H9 (cell line): ENCODE data around the gene PCNX2. TPM values are rescaled to one million over a fixed set of nuclear protein-coding genes. Genes with fewer than 3 reads are reported as not detected.
A peak's percentile ranks its signal among the peaks of the same experiment; 100 is the strongest.

Source experiments
- DNase-seq: peaks from one replicate; pipeline ENCODE4 v3.0.0-alpha.2; 2017
- H2AFZ ChIP-seq: one replicate; pipeline ENCODE4 v1.6.1; 2013; ENCODE audit warnings: mild to moderate bottlenecking, low read length, control low read depth, moderate library complexity
- H2AK5ac ChIP-seq: 2 replicates; pipeline ENCODE4 v1.6.1; 2013; ENCODE audit warnings: low read length, control low read depth, mixed read lengths; ENCODE audit not compliant: insufficient read length
- H2BK120ac ChIP-seq: one replicate; pipeline ENCODE4 v1.6.1; 2013; ENCODE audit warnings: low read depth, mild to moderate bottlenecking, low read length, control low read depth, inconsistent platforms; ENCODE audit not compliant: poor library complexity, severe bottlenecking
- H2BK12ac ChIP-seq: 2 replicates; pipeline ENCODE4 v1.6.1; 2013; ENCODE audit warnings: low read length, control low read depth, mixed read lengths, low read depth; ENCODE audit not compliant: insufficient read length
- H2BK15ac ChIP-seq: 2 replicates; pipeline ENCODE4 v1.6.1; 2013; ENCODE audit warnings: low read depth, low read length, control low read depth
- H2BK20ac ChIP-seq: one replicate; pipeline ENCODE4 v1.6.1; 2013; ENCODE audit warnings: low read depth, mild to moderate bottlenecking, low read length, control low read depth, inconsistent platforms; ENCODE audit not compliant: poor library complexity, severe bottlenecking
- H2BK5ac ChIP-seq: 2 replicates; pipeline ENCODE4 v1.6.1; 2013; ENCODE audit warnings: low read length, control low read depth, mixed read lengths; ENCODE audit not compliant: insufficient read length
- H3K14ac ChIP-seq: 2 replicates; pipeline ENCODE4 v1.6.1; 2013; ENCODE audit warnings: low read length, control low read depth; ENCODE audit not compliant: insufficient read depth
- H3K18ac ChIP-seq: 2 replicates; pipeline ENCODE4 v1.6.1; 2013; ENCODE audit warnings: low read depth, mild to moderate bottlenecking, mixed read lengths, low read length, control low read depth; ENCODE audit not compliant: insufficient read length
- H3K23ac ChIP-seq: 2 replicates; pipeline ENCODE4 v1.6.1; 2013; ENCODE audit warnings: low read length, control low read depth, mixed read lengths, low read depth; ENCODE audit not compliant: insufficient read length
- H3K23me2 ChIP-seq: 2 replicates; pipeline ENCODE4 v1.6.1; 2013; ENCODE audit warnings: low read depth, mild to moderate bottlenecking, mixed read lengths, low read length, control low read depth; ENCODE audit not compliant: insufficient read length, poor library complexity, severe bottlenecking
- H3K27ac ChIP-seq: 2 replicates; pipeline ENCODE4 v1.5.1; 2013; ENCODE audit warnings: low read length, control low read depth, mixed read lengths, low read depth; ENCODE audit not compliant: insufficient read length
- H3K27me3 ChIP-seq: 2 replicates; pipeline ENCODE4 v1.6.1; 2013; ENCODE audit warnings: low read length, control low read depth, inconsistent platforms; ENCODE audit not compliant: insufficient read depth
- H3K4ac ChIP-seq: 2 replicates; pipeline ENCODE4 v1.6.1; 2013; ENCODE audit warnings: low read depth, mild to moderate bottlenecking, control low read depth, inconsistent platforms, low read length, moderate library complexity
- H3K4me1 ChIP-seq: 2 replicates; pipeline ENCODE4 v1.6.1; 2013; ENCODE audit warnings: low read length, control low read depth, inconsistent platforms; ENCODE audit not compliant: insufficient read depth
- H3K4me2 ChIP-seq: 2 replicates; pipeline ENCODE4 v1.6.1; 2013; ENCODE audit warnings: low read length, control low read depth, mixed read lengths; ENCODE audit not compliant: insufficient read length, insufficient read depth
- H3K56ac ChIP-seq: 2 replicates; pipeline ENCODE4 v1.6.1; 2013; ENCODE audit warnings: low read depth, mild to moderate bottlenecking, mixed read lengths, low read length, control low read depth; ENCODE audit not compliant: insufficient read length
- H3K79me1 ChIP-seq: 2 replicates; pipeline ENCODE4 v1.6.1; 2013; ENCODE audit warnings: low read depth, mild to moderate bottlenecking, moderate library complexity, low read length, control low read depth, inconsistent platforms; ENCODE audit not compliant: insufficient read depth, poor library complexity, severe bottlenecking
- H3K79me2 ChIP-seq: 2 replicates; pipeline ENCODE4 v1.6.1; 2013; ENCODE audit warnings: low read length, control low read depth, inconsistent platforms; ENCODE audit not compliant: insufficient read depth
- H3K9ac ChIP-seq: 2 replicates; pipeline ENCODE4 v1.6.1; 2013; ENCODE audit warnings: low read length, control low read depth, mixed read lengths; ENCODE audit not compliant: insufficient read length; ENCODE audit errors: extremely low read depth
- H3K9me3 ChIP-seq: one replicate; pipeline ENCODE4 v1.6.1; 2013; ENCODE audit warnings: low read depth, low read length, inconsistent platforms; ENCODE audit not compliant: control insufficient read depth
- H3T11ph ChIP-seq: one replicate; pipeline ENCODE4 v1.6.1; 2013; ENCODE audit warnings: mild to moderate bottlenecking, low read length, control low read depth, inconsistent platforms
- H4K20me1 ChIP-seq: one replicate; pipeline ENCODE4 v1.6.1; 2013; ENCODE audit not compliant: control insufficient read depth, insufficient read length, insufficient read depth
- H4K5ac ChIP-seq: 2 replicates; pipeline ENCODE4 v1.6.1; 2013; ENCODE audit warnings: low read depth, mild to moderate bottlenecking, mixed read lengths, low read length, control low read depth; ENCODE audit not compliant: insufficient read length
- H4K8ac ChIP-seq: replicated peaks from 2 replicates; pipeline ENCODE4 v1.6.1; 2013; ENCODE audit warnings: low read length, control low read depth, mixed read lengths, low read depth; ENCODE audit not compliant: insufficient read length
- H4K91ac ChIP-seq: 2 replicates; pipeline ENCODE4 v1.6.1; 2013; ENCODE audit warnings: low read depth, mild to moderate bottlenecking, moderate library complexity, mixed read lengths, low read length, control low read depth; ENCODE audit not compliant: insufficient read length
- H3K27ac Mint-ChIP-seq, 3 experiments: 2 replicates in 2 of 3; 3 replicates in 1 of 3; pipeline ENCODE4 v1.8.0; 2020 to 2021; ENCODE audit warnings: mixed read lengths in 3 of 3, mild to moderate bottlenecking in 1 of 3, moderate library complexity in 1 of 3
- H3K27me3 Mint-ChIP-seq: 2 replicates; pipeline ENCODE4 v1.8.0; 2021; ENCODE audit warnings: low read depth, mild to moderate bottlenecking, moderate library complexity, mixed read lengths
- H3K36me3 Mint-ChIP-seq, 3 experiments: 2 replicates in 2 of 3; 3 replicates in 1 of 3; pipeline ENCODE4 v1.8.0; 2020 to 2021; ENCODE audit warnings: low read depth in 3 of 3, mixed read lengths in 3 of 3; ENCODE audit not compliant: insufficient read depth in 1 of 3
- H3K4me1 Mint-ChIP-seq, 2 experiments: 2 replicates each; pipeline ENCODE4 v1.8.0; 2020; ENCODE audit warnings: mixed read lengths in 2 of 2
- H3K4me3 Mint-ChIP-seq, 2 experiments: 2 replicates in 1 of 2; 3 replicates in 1 of 2; pipeline ENCODE4 v1.8.0; 2020 to 2021; ENCODE audit warnings: mild to moderate bottlenecking in 2 of 2, mixed read lengths in 2 of 2, moderate library complexity in 1 of 2
- H3K9me3 Mint-ChIP-seq, 2 experiments: 2 replicates in 1 of 2; 3 replicates in 1 of 2; pipeline ENCODE4 v1.8.0; 2020; ENCODE audit warnings: mild to moderate bottlenecking in 2 of 2, mixed read lengths in 2 of 2, moderate library complexity in 1 of 2
- WGBS: extraction: QIAGEN DNeasy Blood & Tissue Kit; methylation state at CpG from one replicate; pipeline ENCODE4 v1.1.7; 2013; ENCODE audit warnings: missing lambda C conversion rate, low lambda C conversion rate, mixed read lengths; ENCODE audit not compliant: insufficient read length; ENCODE audit errors: extremely low coverage; 5-methylcytosine and 5-hydroxymethylcytosine counted together
- total RNA-seq: library from RNA; stranded (reverse); gene quantifications from 2 replicates; pipeline ENCODE4 v1.2.1, GENCODE V29; 2021
- TF ChIP-seq, protein P1 (sequence below): fragments of 200-600 bp; sonication (generic); conservative IDR thresholded peaks from 3 replicates; pipeline ENCODE4 v1.8.0; 2021; ENCODE audit warnings: antibody characterized with exemption, mild to moderate bottlenecking

PCNX2 gene
- total RNA-seq, 1 experiment from 2014 or later = 45.1 TPM

DNA sequence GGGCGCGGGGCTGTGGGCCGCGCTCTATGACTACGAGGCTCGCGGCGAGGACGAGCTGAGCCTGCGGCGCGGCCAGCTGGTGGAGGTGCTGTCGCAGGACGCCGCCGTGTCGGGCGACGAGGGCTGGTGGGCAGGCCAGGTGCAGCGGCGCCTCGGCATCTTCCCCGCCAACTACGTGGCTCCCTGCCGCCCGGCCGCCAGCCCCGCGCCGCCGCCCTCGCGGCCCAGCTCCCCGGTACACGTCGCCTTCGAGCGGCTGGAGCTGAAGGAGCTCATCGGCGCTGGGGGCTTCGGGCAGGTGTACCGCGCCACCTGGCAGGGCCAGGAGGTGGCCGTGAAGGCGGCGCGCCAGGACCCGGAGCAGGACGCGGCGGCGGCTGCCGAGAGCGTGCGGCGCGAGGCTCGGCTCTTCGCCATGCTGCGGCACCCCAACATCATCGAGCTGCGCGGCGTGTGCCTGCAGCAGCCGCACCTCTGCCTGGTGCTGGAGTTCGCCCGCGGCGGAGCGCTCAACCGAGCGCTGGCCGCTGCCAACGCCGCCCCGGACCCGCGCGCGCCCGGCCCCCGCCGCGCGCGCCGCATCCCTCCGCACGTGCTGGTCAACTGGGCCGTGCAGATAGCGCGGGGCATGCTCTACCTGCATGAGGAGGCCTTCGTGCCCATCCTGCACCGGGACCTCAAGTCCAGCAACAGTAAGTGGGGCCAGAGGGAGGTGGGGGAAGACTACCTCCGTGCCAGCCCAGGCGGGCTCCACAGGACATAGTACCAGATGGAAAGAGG, 32.8 kb upstream of the PCNX2 start:
- peaks cover 31% of the 10 kb centered on the region for H3K27me3 Mint-ChIP-seq
- peak; percentile 50 for DNase-seq
- WGBS = no CpG with 5 or more reads among the region's 96 CpGs

More for the DNA sequence above, 32.8 kb upstream of the PCNX2 start:
- Histone ChIP-seq H2BK12ac (no peak overlapping the region), H2BK20ac (no peak overlapping the region), H4K8ac (no peak overlapping the region), H2BK120ac (no peak overlapping the region), H3K18ac (peak overlapping the region; percentile 45), H3K79me1 (no peaks in the 10 kb centered on the region), H3K79me2 (peaks cover 11% of the 10 kb centered on the region; the same call in 1 of the 2 replicates), H3K9me3 (no peaks in the 10 kb centered on the region), H2BK5ac (no peak overlapping the region), H3K14ac (peak overlapping the region; percentile 97), H2AK5ac (no peak overlapping the region), H3K4ac (no peak overlapping the region), H4K20me1 (no peaks in the 10 kb centered on the region), H3T11ph (no peak overlapping the region), H4K5ac (no peak overlapping the region), H3K23ac (no peak overlapping the region), H4K91ac (no peak overlapping the region), H3K23me2 (peaks cover 17% of the 10 kb centered on the region), H2BK15ac (no peak overlapping the region), H3K4me1 (peaks cover 2% of the 10 kb centered on the region; the same call in 1 of the 2 replicates), H3K9ac (peak overlapping the region; percentile 60), H3K4me2 (peak overlapping the region; percentile 94), H3K27me3 (no peaks in the 10 kb centered on the region; the same call in 1 of the 2 replicates), H3K56ac (no peak overlapping the region), H3K27ac (no peak overlapping the region), H2AFZ (no peak overlapping the region)
- TF ChIP-seq, protein P1, sequence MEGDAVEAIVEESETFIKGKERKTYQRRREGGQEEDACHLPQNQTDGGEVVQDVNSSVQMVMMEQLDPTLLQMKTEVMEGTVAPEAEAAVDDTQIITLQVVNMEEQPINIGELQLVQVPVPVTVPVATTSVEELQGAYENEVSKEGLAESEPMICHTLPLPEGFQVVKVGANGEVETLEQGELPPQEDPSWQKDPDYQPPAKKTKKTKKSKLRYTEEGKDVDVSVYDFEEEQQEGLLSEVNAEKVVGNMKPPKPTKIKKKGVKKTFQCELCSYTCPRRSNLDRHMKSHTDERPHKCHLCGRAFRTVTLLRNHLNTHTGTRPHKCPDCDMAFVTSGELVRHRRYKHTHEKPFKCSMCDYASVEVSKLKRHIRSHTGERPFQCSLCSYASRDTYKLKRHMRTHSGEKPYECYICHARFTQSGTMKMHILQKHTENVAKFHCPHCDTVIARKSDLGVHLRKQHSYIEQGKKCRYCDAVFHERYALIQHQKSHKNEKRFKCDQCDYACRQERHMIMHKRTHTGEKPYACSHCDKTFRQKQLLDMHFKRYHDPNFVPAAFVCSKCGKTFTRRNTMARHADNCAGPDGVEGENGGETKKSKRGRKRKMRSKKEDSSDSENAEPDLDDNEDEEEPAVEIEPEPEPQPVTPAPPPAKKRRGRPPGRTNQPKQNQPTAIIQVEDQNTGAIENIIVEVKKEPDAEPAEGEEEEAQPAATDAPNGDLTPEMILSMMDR = no peak
- 0 out of 5 replicates have a peak, but pooled peaks cover 0 to 2% of the 10 kb centered on the region in 2 experiments for H3K9me3 Mint-ChIP-seq
- H3K4me1 Mint-ChIP-seq = peaks cover 27 to 28% of the 10 kb centered on the region in 2 experiments
- H3K27ac Mint-ChIP-seq = no peak overlapping the region
- peak overlapping the region; percentile 66 to 88 for H3K4me3 Mint-ChIP-seq
- no peaks in the 10 kb centered on the region; a peak in 1 of 7 replicates for H3K36me3 Mint-ChIP-seq
